GM21515 (cell line): ENCODE measurements around the gene MYOZ3.

Experiments
- ATAC-seq: cut with Tn5 transposase; IDR thresholded peaks from one replicate; pipeline ENCODE4 v1.9.1; 2021; ENCODE audit not compliant: unreplicated experiment

Gene MYOZ3

GRCh38 chr5:150641824-150642566, 19.1 kb upstream of the MYOZ3 start:
- ATAC-seq: no peak

DNA sequence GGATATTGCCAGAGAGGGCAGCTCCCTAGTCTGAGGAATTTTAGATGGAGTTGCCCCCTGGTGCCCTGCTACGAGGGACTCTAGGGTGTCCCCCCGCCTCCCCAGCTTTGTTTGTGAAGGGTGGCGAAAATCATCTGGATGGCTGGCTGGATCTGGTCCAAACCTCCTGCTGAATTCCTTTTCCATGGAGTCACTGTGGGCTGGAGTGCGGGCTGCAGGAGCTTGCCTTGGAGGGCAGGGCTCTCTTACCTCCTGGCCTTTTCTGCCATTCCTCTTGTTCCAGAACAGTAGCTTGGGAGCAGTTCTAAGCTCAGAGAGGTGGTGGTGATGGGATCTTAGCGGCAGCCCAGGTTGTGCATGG, 18.5 kb upstream of the MYOZ3 start:
- ATAC-seq: no peak

DNA sequence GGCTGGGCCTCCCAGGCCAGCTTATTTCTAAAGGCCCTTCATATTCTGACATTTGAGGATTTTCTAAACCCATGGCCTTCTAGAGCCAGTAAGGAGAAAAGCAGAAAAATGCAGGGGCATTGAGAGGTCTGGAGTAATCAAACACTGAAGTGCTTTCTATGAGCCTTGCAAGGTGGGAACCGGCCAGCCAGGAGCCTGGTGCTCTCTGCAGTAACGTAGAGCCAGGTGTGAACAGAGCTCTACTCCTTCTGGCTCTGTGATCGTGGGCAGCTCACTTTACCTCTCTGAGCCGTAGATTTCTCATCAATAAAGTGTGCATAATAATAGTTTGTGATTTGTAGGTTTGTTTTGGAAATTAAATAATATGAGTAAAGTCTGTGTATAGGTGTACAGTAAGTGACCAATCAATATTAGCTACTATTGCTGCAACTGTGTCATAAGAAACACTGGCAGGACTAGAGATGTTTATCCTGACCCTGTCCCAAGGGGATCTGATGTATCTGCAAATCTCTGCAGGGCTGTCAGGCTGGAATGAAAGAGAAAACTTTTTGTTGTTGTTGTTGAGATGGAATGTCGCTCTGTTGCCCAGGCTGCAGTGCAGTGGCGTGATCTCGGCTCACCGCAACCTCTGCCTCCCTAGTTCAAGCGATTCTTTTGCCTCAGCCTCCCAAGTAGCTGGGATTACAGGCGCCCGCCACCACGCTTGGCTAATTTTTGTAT, 17.9 kb upstream of the MYOZ3 start:
- no peak for ATAC-seq

- no peak for ATAC-seq
Measured at GRCh38 chr5:150644058-150644457, 17.0 kb upstream of the MYOZ3 start.

DNA sequence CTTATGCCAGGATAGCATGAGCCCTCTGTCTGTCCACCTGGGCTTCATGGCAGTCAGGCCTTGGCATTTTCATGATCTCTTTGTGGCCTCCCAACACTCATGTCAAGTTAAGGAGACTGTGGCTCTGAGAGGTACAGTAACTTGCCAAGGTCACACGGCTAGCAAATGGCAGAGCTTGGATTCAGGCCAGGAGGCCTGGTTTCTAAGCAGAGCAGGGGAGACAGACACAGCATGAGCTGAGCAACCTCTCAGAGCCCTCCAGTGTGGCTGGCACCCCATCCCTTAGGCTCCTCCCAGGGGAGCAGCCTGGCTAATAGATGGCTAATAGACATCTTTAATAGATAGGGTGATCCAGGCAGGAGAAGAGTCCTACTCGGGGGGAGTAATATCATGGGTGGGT, 16.5 kb upstream of the MYOZ3 start:
- no peak for ATAC-seq

DNA sequence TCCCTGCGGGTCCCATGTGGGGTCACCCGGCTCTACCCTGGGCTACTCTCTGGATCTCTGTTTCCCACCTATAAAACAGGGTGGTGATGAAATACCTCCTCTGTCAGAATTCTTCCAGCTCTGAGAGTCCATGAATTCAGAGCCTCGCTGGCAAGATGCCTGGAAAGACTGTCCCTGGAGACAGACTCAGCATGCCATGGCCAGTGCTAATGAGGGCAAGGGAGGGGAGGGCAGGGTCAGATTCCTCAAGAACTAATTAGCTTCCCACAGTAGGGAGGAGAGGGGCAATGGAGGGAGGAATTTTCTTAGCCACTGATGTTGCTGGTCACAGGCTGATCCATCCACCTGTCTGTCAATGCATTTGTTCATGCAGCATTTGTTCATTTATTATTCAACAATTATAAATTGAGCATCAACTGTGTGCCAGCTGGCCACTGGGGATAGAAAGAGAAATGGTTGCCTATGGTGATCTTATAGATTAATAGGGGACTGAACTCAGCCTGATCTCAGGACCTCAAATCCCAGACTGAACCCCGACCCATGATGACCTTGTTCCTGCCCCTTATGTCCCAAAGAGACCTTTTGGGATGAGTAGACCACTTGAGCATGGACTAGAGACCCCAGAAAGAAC, 15.9 kb upstream of the MYOZ3 start:
- ATAC-seq: no peak

DNA sequence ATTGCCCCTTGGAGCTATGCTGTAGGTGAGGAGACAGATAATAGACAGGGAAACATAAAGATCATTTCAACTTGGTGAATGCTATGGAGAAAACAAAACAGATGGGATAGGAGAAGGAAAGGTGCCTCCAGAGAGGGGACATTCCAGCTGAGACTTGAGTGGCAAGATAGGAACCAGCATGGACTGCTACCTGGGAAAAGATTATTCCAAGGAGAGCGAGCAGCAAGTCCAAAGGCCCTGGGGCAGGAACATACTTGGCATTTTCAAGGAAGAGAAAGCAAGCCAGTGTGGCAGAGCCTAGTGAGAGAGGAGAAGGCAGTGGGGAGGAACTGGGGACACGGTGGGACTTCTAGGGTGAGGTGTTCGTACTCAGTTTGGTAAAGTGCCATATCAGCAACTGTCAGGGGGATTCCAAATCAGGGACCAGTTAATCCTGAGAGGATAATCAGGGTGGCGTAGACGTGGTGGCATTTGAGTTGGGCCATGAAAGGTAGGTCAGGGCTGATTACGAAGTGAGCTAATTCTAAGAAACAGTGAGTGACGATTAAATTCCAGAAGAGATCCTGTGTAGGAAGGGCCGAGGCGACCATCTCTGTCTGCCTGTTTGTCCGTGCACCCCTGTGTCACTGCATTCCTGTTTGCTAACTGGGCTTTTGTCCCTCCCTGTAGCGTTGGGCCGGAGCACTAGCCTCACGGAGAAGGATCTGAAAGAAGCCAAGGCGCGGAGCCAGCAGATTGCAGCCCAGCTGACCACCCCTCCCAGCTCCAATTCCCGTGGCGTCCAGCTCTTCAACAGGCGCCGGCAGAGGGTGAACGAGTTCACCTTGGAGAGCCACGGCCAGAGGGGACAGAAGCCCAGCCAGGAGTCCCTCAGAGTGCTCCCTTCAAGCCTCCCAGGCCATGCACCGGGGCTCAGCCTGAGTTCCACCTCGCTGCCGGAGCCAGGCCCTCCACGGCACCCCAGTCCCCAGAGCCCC, 13.5 kb upstream of the MYOZ3 start:
- no peak for ATAC-seq

DNA sequence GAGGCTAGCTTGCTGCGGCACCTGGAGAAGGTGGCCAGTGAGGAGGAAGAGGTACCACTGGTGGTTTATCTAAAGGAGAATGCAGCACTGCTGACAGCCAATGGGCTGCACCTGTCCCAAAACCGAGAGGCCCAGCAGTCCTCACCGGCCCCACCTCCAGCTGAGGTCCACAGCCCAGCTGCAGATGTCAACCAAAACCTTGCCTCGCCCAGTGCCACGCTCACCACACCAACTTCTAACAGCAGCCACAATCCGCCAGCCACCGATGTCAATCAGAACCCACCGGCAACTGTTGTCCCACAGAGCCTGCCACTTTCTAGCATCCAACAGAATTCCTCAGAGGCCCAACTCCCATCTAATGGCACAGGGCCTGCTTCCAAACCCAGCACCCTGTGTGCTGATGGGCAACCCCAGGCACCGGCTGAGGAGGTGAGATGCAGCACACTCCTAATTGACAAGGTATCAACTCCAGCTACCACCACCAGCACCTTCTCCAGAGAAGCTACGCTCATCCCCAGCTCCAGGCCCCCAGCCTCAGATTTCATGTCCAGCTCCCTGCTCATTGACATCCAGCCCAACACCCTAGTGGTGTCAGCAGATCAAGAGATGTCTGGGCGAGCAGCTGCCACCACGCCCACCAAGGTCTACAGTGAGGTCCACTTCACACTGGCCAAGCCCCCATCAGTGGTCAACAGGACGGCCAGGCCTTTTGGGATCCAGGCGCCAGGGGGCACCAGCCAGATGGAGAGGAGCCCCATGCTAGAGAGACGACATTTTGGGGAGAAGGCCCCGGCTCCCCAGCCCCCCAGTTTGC, 12.6 kb upstream of the MYOZ3 start:
- no peak for ATAC-seq

GRCh38 chr5:150649108-150650020, 11.7 kb upstream of the MYOZ3 start:
- ATAC-seq: no peak

DNA sequence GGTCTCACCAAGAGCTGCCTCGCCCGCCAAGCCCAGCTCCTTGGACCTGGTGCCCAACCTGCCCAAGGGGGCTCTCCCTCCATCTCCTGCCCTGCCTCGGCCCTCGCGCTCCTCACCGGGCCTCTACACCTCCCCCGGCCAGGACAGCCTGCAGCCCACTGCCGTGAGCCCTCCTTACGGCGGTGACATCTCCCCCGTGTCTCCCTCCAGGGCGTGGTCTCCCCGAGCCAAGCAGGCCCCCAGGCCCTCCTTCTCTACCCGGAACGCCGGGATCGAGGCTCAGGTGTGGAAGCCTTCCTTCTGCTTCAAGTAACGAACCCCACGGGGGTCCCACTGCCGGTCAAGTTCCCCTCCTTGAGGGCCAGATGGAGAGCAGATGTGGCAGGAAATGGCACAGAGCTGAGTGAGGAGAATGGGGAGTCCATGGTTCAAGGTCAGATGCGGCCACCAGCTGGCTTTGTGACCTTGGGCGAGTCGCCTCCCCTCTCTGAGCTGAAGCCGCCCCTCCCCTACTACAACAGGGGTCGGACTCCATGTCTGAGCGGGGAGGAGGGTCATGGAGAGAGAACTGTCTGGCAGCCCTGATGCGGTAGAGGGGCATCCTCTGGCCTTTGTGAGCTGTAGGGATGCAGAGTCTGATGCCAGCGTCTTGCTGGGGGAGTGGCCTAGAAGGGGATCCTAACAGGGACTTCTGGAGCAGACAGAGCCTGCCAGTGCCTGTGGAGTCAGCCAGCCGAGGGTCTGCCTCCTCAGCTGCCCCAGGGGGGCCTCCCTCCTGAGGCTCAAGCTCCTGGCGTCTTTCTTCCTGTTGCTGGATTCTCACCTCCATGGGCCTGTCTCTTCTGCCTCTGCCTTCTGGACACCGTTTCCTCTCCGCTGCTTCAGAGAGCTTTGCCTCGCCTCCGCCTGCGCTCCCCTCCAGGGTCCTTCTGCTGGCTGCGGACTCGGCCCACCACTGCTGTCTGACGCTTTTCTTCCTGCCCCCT, 10.7 kb upstream of the MYOZ3 start:
- ATAC-seq: no peak

DNA sequence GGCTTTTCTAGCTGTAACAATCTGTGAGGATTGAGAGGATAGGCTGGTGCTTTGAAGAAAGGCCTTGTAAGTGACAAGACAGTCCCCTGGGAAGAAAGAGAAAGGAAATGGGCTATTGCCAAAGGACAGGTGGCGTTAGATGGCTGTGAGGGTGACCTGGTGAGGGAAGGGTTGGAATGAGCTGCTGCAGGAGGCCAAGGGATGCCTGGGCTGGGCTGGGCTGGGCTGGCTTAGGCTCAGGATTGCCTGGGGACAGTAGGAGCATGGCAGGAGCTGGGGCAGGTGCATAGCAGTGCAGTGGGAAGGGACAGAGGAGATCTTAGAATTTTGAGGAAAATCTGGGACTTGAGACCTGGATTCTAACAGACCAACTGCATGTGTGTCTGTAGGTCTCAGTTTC, 9.7 kb upstream of the MYOZ3 start:
- no peak for ATAC-seq

GRCh38 chr5:150651924-150652671, 9.0 kb upstream of the MYOZ3 start:
- no peak for ATAC-seq

DNA sequence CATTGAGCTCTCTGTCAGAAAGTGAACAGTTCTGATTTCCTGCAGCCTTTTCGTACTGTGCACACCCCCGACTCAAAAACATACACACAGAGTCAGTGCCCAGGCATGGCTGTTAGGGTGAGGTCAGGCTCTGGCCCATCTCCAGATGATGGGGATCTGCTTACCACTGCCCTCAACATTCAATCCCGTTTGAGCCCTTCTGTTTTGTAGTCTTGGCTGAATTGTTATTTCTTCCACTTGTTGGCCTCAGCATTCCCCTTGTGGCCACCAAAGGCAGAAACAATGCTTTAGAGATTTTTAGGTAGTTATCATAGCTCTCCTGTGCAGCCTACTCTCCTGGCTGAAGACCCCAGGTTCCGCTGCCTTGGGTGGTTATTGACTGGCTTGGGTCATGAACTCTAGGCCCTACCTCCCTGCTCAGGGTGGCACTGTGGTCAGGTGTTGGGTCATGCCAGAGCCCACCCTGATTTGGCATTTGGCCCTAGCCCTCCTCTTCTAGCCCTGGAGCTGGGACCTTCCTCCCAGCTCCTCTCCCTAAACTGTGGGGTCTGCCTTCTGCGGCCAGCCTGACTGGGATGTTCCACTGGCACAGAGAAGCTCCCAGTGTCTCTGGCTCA, 7.8 kb upstream of the MYOZ3 start:
- ATAC-seq: no peak

GRCh38 chr5:150653762-150654556, 7.1 kb upstream of the MYOZ3 start:
- ATAC-seq: no peak

DNA sequence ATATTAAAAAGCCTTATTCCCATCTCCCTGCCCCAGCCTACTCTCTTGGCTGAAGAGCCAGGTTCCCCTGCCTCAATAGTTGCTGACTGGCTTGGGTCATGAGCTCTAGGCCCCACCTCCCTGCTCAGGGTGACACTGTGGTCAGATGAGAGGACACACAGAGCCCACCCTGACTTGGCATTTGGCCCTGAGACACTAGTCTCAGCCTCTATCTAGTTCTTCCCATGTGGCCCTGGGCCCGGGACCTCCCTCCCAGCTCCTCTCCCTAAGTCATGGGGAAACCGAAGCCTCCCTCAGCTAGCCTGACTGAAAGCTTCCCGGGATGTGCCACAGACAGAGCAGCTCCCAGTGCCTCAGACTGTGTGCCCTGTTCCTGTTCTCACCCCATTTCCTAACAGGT, 5.8 kb upstream of the MYOZ3 start:
- ATAC-seq: no peak
